DND-41 (cell line): ENCODE measurements around the gene AMFR.

ENCODE experiments used
- CTCF ChIP-seq: IDR thresholded peaks from 2 replicates; pipeline ENCODE4 v1.5.1; 2012; ENCODE audit warnings: borderline replicate concordance, low read length, moderate library complexity, mild to moderate bottlenecking; ENCODE audit not compliant: poor library complexity, severe bottlenecking; ENCODE audit errors: extremely low read depth
- EZH2 ChIP-seq: IDR thresholded peaks from 3 replicates; pipeline ENCODE4 v1.6.1; 2012; ENCODE audit warnings: borderline replicate concordance, low read depth, mild to moderate bottlenecking, moderate library complexity, low read length, inconsistent platforms; ENCODE audit not compliant: severe bottlenecking

- TF ChIP-seq CTCF (no peak), EZH2 (no peak)
Observed at GRCh38 chr16:56457927-56458470, 32.7 kb upstream of the AMFR start.
